HG02840 (cell line): ENCODE measurements around the gene EFTUD2.

Experiments used
- ATAC-seq: cut with Tn5 transposase; IDR thresholded peaks from one replicate; pipeline ENCODE4 v1.9.1; 2021; ENCODE audit warnings: mild to moderate bottlenecking, moderate library complexity, moderate number of reproducible peaks; ENCODE audit not compliant: unreplicated experiment, low FRiP score

Gene EFTUD2

DNA sequence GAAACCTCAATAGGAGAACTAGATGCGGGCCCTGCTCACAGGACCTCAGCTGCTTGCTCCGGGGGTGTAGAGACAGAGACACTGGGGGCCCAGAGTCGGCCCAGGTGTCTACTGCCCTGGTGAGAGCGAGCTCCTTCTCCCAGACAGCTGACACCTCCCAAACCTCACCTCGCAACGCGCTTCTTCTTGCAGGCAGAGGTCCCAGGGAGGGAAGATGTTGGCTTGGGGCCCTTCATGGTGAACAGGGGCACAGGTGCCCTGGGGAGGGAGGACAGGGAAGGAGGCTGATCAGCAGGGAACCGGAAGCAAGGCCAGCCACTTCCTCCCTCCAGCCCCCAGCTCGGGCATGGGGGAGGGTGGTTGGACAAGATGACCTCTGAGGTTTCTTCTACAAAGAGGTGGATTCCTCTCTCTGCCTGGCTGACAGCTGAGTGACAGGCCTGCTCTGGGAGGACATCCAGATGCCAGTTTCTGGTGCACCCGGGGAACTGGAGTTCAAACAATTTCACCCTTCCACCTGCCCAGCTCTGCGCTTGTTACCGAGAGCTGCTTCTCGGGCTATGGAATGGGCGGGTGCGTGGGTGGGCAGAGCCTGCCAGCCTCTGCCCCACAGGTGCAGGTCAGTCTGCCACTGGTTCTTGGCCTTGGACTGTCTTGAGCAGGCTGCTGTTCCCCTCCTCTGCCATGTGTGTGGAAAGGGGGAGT is 27.7 kb upstream of the EFTUD2 start:
- no peak for ATAC-seq

DNA sequence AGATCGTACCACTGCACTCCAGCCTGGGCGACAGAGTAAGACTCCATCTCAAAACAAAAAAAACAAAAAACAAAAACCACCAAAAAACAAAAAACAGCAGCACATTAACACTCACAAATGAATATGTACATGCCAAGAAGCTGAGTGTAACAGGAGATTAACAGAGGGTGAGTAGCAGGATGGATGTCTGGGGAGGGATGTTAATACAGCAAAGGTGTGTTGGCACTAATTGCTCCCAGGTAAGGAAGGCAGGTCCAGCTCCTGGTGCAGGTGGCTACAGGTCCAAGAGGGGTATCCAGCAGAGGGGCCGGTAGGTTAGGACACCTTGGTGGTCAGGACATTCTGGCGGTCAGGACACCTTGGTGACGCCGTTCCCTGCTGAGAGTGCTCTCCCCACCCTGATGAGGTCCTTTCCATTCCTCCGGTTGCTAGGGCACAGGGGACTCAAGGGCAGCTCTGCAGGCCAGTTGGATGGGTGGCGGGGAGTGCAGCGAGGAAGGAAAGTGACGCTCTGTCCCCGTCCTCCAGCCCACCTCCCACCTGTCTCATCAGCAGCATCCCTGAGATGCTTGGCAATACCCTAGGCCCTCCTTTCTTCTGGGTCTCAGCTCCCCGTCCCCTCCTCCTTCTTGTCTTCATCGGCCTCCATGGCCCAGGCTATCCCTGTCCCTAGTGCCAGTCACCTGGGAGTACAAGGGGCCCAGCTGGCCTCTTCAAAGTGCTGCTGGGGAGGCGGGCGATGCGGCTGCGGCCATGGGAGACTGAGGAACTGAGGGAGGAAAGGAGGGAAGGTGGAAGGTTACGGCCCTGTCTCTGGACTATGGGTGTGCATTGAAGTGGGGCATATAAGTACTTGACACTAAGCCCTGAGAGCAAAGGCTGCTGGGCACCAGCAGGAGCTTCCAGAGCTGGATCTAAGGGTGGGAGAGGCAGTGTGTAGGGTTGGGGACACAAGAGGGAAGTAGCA is 26.8 kb upstream of the EFTUD2 start:
- no peak for ATAC-seq

DNA sequence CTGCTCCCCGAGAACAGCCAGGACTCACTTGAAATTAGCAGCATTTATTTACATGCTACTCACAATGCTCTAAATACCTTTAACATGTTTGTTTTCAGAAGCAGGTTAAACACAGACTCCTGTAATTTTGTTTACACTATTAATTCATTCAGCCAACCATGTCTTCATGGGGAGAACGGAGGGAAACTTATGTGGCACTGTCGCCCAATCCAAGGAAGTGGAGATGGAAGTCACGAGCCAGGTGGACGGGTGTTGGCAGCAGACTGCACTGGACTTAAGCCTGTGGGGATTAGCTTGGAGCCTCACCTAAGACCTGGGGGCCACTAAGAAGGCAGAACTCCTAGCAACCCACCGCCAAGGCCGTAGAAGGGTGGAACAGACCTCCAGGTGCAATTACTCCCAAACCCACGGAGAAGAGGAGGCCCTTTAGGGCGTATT is 24.9 kb upstream of the EFTUD2 start:
- ATAC-seq, result no peak

DNA sequence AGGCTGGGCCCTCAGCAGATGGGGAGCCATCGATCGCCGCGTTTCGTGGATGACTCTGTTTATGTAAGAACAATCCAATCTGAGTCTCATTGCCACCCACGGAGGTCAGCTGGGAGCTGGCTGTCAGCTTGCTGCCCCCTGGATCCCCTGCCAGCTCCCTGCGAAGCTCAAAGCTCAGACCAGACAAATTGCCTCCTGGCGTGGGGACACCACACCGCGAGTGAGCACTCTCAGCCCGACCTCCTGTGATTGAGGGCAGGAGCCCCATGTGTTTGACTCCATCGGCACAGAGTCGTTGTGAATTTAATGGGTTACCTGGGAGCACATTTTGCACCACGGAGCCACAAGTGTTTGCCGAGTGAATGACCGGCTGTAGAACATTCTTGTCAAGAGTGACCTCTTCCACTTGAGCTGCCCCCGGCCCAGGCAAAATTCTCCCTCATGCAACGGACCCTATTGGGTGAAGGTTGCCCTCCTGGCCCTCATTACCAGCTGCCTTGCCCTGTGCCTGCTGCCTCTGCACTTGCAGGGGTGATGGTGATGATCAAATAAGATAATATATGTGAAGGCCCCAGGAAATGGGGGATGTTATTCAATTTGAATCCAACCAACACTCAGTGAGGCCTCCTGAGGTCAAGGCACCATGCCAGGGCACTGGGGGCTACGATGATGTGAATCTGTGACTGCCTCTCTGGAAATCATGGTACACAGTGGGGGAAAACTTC is 23.7 kb upstream of the EFTUD2 start:
- no peak for ATAC-seq

DNA sequence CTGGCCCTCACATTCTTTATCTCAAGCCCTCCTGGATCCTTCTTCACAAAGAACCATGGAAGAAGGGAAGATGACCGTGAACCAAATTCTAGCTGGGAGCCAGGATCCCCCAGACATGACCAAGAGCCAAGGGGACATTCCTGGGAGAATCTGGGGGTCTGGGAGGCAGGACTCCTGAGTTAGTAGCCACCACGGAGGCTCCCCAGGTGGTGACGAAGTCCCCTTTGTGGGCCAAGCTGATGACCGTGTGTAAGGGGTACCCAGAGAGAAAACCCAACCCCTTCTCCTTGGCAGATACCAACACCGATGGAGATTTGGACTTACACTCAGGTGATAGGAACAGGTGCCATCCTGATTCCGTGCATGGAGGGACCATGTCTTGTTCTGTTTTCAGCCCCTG is 22.9 kb upstream of the EFTUD2 start:
- ATAC-seq, result no peak

DNA sequence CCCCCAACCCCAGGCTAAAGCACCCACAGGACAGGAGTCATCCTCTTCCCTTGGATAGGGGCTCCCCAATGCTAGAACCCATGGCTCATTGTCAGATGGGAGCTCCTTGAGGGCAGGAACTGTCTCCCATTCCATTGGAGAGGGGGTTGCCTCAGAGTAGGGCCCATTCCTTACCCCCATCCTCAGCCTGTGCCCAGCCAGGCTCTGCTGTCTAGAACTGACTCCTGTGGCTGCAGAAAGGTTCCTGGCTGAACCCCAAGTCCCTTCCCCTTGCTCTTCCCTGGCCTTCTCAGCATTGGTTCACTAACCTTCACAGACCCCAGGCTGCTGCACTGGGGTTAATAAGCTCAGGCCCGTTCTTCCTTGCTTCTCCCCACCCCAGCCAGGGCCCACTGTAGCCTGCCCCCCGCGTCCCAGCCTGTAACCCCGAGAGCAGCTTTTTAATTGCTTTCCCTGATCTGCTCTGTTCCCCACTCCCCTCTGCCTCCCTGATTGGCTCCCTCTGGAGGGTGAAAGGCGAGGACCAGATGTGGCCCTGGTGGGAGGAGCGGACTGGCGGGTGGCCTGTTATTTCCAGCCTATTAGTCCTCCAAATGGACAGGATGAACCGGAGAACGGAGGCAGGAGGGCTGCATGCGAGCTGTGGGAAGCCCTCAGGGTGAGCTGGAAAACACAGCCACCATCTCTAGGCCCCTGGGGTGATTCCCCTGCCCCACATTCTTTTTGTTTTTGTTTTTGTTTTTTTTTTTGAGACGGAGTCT is 22.1 kb upstream of the EFTUD2 start:
- no peak for ATAC-seq

DNA sequence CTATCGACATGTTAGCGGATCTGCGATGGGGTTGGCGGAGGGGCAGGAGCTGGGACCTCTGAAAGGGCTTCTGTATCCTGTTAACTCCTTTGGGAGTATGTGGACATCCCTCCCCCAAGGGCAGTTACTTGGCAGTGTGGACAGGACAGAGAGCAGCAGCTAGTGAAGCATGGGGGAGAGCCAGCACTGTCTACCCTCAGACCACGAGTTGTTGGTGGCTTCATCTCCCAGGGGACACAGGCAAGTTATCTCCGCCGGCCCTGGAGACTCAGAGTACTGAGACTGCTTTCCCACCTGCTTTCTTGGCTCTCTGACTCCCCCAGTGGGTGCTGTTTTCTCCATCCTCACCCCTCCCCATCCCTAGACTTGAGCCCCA is 21.3 kb upstream of the EFTUD2 start:
- ATAC-seq, result no peak

DNA sequence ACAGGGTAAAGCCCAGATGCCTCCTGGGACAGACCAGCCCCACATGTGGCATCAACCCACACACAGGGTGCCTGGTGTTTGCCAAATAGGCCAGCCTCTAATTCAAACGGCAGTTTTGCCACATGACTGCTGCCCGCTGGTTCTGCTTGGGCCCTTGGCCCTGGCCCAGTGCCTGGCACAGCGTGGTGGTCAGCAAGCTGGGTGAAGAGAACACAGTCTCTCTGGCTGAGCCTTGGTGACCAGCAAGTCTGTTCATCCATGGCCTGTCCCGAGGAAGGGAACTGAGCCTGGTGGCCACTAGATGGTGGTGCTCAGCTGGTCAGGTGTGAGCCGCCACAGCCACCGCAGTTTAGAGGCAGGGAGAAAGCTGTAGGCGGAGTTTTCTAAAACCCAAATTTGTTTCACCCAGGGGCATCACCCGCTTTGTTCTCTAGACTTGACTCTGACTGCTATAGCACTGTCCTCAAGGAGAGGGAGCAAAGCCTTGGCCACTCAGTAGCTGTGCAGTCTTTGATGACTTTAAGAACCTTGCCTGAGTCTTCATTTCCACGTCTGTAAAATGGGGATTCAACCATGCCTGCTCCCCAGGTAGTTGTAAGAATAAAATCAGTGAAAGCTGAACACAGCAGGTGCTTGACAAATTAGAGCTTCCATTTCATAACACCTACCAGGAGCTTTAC is 20.8 kb upstream of the EFTUD2 start:
- no peak for ATAC-seq

DNA sequence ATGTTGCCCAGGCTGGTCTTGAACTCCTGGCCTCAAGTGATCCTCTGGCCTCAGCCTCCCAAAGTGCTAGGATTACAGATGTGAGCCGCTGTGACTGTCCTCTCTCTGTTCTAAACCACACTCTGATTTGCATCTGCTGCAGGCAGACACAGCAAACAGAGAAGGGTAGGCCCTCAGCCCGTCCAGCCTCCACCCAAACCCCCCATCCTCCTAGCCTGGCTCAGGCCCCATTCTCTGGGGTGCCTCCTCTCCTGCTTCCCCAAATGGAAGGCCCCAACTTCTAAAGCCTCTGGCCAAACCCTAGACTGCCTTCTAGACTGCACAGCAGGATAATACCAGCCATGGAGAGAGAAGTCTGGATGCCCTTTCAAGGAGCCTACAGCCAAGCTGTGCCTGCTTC is 20.2 kb upstream of the EFTUD2 start:
- ATAC-seq, result no peak

DNA sequence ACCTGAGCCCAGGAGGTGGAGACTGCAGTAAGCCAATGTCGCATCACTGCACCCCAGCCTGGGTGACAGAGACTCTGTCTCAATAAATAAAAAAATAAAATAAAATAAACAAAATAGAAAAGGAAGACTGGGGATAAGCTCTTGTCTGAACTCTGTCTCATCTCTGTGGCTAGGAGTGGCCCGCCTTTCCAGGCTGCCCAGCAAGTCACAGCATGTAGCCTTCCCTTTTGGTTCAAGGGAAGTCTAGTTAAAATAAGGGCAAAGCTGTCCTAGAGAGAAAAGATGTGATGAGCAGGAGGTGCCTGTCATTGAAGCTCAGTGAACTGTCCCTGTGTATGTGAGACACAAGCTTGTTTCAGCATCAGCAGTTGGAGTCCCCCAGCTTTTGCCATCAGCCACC is 18.8 kb upstream of the EFTUD2 start:
- no peak for ATAC-seq

DNA sequence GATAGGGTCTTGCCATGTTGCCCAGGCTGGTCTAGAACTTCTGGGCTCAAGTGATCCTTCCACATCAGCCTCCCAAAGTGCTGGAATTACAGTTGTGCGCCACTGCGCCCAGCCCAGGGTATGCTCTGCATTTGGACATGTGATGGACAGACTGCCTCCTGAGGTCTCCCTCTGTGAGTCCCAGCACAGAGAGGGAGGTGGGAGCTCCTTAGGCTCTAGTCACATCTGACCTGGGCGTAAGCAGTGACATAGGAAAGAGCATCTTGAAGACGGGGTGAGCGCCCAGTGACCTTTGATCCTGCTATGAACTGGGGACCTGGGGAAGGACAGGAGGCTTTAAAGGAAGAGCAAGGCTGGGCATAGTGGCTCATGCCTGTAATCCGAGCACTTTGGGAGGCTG is 18.2 kb upstream of the EFTUD2 start:
- no peak for ATAC-seq

DNA sequence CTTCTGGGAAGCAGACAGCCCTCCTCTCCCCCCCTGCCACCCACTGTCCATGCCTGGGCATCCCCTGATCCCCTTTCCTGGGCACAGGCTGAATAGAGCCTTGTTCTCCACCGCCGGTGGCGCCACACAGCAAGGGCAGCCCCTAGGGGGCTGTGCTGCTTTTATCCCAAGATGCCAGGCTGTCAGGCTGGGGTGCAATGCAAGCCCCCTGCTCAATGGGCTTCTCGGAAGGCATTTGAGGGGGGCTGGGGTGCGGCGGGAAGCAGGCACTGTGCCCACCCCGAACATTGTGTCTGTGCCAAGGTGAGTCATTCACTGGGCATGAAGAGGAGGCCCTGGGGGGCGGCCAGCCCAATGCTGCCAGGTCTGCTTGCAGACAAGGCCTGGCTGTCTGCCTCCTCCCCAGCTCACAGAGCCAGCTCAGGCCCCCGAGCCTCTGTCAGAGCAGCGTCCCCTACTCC is 17.6 kb upstream of the EFTUD2 start:
- no peak for ATAC-seq

DNA sequence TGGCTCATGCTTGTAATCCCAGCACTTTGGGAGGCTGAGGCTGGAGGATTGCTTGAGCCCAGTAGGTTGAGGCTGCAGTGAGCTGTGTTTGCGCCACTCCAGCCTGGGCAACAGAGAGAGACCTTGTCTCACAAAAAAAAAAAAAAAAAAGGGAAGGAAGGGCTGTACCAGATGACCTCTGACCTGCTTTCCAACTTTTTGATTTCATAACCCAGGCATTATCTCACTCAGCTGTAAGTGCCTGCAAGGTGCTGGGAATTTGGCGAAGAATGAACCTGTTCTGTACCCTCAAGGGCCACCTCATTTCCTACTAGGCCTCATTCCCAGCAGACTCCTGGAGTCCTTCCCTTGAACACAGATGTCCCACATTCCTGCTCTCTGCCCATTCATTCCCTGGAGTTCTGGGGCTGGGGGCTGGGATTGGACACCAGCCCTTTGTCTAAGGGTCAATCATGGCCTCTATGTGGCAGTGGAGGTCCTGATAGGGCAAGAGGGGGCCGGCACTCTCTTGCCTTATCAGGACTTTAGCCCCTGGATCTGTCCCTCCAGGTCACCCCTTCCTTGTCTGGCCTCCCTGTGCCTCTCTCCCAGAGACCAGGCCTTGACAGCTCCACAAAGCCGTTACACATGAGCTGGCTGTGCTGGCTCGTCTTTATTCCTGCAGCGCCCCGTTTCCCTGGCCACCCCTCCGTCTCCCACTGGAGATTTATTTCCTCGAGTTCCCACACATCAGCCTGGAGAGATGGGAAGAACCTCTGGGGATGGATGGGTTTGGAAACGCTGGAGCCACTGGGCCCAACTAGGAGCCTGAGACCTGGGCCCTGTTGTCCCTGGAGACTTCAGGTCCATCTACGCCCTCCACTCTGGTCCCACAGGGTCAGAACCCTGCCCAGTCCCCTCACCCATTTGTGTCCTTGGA is 16.9 kb upstream of the EFTUD2 start:
- ATAC-seq, result no peak

DNA sequence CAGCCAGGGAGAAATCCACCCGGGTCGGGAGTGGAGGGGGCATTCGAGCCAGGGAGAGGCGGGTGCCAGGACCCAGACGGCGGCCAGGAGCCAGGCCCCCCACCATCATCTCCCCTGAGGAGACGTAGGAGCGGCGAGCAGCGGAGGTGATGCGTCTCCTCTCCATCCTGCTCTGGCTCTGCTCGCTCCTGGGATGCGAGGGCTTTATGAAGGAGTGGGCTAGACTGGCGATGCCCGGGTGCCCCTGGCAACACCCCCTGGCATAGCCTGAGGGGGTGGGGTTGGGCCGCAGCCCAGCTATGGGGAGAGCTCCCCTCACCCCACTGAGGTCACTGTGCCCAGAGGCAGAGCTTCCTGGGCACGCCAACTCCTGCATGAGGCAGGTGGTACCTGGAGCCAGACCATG is 16.1 kb upstream of the EFTUD2 start, which contains the start of gene GFAP:
TSS of gene GFAP (minus strand) at position 180 of the 406 bp plus-strand sequence. CDS start at position 166, 14 bp downstream.
- no peak for ATAC-seq

DNA sequence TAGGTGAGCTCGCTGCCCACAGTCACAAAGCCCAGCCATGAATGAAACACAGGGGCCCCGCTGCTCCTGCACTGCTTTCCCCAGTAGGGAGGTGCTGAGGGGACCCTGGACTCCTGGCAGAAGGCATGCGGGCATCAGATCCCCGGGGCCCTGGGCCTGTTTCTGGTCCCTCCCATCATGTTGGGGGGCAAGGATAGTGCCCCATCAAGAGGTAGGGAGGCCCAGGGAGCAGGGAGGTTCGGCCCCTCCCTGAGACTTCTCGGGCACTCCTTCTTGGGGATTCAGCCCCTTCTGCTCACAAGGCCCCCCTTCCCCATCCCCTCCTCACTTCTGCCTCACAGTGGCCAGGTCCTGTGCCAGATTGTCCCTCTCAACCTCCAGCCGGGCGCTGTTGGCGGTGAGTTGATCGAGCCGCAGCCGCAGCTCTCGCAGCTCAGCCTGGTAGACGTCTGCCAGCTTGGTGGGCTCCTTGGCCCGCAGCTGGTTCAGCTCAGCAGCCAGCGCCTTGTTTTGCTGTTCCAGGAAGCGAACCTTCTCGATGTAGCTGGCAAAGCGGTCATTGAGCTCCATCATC is 15.5 kb upstream of the EFTUD2 start:
- no peak for ATAC-seq

DNA sequence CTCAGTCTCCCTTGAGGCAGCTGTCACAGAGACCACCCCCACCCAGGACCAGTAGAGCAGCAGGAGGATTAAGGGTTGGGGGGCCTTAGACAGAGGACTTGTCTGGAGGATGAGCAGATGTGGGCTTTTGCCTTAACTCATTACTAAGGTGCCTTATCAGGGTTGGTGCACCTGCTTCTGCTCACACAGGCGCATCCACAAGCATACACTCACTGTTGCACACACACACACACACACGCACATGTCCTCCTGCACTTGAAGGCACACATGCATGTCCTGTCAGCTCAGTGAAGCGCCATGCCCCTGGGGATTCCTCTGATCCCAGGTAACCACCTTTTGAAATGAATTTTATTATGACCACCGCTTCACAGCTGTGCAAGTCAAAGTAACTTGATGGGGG is 14.9 kb upstream of the EFTUD2 start:
- ATAC-seq, result no peak

DNA sequence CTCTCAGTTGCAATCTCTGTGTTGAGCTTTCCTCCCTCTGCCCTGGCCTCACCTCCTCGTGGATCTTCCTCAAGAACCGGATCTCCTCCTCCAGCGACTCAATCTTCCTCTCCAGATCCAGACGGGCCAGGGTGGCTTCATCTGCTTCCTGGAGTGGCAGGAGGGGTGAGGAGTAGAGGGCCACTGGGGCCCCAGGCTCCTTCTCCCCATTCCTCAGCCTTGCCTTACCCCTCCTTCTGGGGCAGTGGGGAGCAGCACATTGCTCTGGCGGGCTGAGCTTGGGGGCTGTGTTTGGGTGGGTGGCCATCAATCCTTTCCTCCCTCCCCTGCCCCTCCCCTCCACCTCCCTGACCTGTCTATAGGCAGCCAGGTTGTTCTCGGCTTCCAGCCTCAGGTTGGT is 14.4 kb upstream of the EFTUD2 start:
- ATAC-seq, result no peak
